NAMALWA (cell line): ENCODE results near the gene PLB1.

Experiments used
- DNase-seq: peaks from one replicate; pipeline ENCODE4 v3.0.0-alpha.2; 2015; ENCODE audit warnings: low spot score

PLB1 gene

GRCh38 chr2:28565720-28566295 is 69.9 kb downstream of the PLB1 start:
- no peak for DNase-seq

- DNase-seq, result peak; percentile 91
Measured at GRCh38 chr2:28566521-28567041, 70.7 kb downstream of the PLB1 start.

GRCh38 chr2:28567061-28567471 is 71.2 kb downstream of the PLB1 start:
- no peak for DNase-seq

DNA sequence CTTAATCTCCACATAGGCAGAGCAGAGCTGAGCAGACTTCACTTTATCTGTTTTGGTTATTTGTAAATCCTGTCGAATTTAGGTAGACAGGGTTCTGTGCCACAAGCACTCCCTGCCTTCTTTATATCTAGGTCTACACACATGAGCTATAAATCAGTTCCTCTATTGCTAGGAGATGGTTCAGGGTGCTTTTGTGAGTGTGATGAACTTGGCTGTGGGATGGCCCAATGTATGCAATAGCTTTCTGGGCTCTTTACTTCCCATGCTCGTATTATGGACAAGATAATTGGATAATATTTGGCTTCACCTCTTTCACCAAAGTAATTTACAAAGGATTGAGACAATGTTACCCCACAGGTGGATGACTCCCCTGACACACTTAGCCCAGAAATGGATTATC is 72.2 kb downstream of the PLB1 start:
- no peak for DNase-seq

- no peak for DNase-seq
Measured at GRCh38 chr2:28568533-28568932, 72.7 kb downstream of the PLB1 start.

- no peak for DNase-seq
Measured at GRCh38 chr2:28570431-28570830, 74.6 kb downstream of the PLB1 start.

DNA sequence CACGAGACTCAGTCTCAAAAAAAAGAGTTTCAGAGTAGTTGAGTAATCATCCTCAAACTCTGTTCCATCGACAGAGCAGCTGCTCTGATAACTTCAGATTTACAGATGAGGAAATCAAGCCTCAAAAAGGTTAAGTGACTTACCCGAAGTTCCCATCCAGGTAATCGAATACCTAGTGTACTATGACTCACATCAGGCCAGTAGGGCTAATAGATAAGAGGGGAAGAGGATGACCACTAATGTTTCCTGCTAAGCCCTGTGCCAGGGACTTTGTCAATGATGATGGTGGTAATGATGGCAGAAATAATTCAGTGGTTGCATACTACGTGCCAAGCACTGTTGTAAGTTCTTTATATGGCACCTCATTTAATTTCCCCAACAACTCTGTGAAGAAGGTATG is 80.9 kb downstream of the PLB1 start:
- no peak for DNase-seq

GRCh38 chr2:28577791-28578680 is 82.2 kb downstream of the PLB1 start:
- no peak for DNase-seq

DNA sequence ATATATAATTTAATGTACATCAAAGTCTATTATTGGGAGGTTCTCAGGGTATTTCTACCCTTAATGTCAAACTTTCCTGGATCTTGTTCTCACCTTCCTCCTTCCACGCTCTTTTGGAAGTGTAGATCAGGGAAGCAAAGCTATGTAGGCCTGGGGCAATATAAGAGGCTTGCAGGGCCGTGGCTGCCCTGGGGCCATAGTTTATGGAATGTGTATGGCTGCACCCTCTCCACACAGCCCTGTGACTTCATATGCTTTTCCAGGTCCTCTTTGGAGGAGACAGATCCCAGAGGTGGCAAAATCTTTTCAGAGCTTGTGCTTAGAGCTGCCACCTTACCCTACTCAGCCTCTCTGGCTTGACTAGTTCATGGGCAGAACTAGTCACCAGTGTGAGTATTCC is 82.9 kb downstream of the PLB1 start:
- DNase-seq, result no peak

- DNase-seq, result no peak
Measured at GRCh38 chr2:28579606-28580005, 83.7 kb downstream of the PLB1 start.

GRCh38 chr2:28580078-28580477 is 84.2 kb downstream of the PLB1 start:
- DNase-seq, result no peak

DNA sequence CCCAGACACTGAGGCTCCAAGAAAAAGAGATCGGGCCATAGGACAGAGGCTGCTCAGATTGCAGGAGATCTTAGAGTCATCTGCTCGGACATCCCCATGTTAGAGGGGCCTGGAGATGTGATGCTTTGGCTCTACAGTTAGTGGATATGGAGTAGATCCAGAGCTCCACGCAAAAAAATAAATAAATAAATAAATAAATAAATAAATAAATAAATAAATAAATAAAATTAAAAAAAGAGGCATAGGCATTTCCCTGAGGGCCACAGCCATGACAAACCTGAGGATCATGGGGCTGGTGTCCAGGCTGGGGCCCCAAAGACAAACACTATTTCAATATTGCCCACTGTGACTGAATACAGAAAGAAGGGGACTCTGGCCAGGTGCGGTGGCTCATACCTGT is 85.5 kb downstream of the PLB1 start:
- DNase-seq, result no peak

DNA sequence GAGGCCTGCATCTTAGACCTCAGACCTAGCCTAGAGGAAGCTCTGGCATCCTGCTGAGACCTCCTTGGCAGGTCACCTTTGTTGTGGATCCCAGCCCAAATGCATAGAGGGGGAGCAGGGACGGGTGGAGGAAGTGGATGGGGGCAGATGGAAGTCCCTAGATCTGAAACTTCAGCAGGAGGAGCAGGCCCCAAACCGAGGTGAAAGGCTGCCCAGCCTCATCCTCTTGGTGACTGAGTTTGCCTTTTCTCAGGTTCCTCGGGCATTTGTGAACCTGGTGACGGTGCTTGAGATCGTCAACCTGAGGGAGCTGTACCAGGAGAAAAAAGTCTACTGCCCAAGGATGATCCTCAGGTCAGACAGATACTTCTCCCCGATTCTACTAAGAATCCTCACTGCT is 86.3 kb downstream of the PLB1 start:
- DNase-seq, result no peak

DNA sequence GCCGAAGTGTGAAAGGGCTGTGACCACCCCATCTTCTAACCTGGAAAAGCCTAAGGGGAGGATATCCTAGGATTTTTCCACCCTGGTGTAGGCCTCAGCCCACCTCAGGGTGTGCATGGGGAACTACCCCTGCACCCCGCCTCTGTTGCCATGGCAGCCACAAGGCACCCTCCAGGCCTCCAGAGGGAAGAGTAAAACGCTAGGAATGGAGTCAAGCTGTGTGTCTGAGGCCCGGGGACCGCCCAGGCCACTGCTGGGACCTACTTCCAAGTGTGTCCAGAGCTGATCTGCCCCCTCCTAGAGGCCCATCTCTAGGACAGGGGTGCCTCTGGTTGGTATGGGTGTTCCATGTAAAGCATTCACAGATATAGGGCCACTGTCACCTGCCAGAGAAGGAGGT is 86.7 kb downstream of the PLB1 start:
- DNase-seq, result no peak

DNA sequence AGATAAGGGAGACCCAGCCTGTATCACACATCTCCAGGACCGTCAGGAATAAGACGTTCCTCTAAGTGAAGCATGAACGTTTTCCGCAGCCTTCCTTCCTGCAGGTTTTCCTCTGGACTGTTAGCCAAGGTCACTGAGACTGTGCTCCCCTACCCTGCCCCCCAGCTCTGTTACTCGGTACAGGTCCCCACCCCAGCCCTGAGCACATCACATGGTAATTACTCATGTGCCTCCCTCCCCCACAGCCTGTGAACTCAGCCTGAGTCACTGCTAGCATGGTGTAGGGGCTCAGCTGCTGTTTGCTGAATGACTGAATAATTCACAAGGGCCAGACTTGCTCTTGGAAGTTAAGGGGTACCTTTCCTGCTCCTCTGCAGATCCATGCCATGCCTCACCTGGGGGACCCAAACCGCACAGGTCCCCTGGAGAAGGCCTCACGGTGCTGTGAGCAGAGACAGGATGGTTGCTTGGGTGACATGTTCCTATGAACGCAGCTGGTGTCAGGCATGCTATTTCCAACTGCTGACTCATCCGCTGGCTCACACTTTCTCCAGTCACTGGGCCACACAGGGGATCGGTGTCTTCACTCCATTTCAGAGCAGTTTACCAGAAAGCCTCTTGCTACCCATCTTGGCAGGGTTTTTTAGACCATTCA is 88.2 kb downstream of the PLB1 start:
- DNase-seq, result no peak

DNA sequence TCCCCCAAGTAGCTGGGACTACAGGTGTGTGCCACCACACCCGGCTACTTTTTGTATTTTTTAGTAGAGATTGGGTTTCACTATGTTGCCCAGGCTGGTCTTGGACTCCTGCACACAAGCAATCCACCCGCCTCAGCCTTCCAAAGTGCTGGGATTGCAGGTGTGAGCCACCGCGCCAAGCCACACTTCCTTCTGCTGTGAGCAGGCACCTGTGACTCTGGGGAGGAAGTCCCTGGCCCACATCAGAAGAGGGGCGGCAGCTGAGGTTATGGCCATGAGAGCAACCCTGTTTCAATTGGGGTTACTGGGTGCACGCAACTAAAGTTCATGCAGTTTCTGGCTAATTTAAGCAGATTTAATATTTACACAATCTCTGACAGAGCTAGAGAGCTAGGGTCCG is 91.0 kb downstream of the PLB1 start:
- DNase-seq, result peak; percentile 27

DNA sequence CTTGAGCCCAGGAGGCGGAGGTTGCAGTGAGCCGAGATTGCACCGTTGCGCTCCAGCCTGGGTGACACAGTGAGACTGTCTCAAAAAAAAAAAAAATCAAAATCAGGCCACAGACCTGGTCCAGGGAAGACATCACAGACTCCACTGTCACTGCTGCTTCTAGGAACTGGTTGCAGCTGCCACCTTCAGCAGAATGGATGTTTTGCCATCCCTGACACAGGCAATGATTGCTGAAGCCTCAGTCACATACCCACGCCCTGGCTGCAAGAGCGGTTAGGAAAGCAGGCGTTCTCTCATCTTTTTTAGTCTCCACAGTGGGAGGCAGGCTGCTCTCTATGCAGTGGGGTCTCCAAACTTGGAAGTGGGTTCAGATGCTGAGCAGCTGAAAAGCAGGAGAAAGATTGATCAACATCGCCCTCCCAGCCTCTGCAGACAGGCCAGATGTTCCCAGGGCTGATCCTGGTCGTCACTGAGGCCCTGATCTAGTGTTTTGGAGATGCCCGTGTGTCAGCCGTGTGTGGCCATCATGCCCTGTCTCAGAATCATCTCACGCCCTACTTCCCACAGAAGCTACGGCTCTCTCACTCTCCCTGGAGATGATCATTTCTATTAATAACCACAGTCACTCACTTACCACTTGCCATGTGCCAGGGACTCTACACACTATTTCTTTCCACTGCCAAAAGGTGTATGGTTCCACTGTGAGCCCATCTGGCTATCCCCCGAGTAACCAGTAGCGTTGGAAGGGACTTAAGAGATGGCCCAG is 91.8 kb downstream of the PLB1 start:
- DNase-seq, result no peak

DNA sequence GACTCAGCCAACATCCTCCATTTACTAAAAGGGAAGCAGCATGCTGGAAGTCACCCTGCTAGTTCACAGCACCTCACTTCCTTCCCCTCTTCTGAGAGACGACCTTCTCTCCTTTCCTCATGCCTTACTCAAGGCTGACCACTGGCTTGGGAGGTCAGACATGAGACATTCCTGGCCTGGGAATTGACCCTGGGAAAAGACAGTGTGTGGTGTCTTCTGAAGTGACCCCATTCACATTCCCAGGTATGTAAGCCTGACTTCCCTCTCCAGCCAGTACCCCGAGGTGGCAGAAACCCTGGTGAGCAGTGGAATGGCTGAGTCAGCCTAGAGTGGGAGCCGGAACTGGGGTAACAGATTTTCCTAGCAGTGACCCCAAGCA is 92.4 kb downstream of the PLB1 start:
- DNase-seq, result no peak

DNA sequence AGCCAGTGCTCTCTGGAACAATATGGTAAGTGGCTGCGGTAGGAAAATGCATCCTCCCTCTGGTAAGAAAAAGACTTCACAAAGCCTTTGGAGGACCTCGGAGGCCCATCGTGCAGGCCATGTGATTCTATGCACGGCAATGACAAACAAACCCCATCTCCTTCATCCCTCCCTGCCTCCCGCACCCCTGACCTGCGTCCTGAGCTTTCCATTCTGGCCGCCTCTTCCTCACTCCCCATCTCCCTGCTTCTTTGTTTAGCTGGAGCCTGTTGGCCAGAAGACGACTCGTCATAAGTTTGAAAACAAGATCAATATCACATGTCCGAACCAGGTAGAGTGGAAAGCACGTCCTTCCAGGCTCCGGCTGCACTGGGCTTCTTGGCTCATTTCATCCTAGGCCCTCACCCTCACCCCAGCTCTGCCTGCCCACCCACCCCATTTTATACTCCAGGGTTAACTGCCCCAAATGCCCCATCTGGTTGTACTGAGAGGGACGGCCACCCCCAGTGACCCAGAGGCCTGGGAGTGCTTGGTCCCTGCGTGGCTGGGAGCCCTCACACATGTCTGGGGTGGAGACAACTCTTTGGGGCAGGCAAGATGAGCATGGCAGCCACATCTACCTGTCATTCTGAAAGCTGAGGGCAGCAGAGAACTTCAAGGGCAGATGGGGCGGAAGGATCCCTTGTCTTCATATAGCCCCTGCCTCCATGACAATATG is 94.0 kb downstream of the PLB1 start:
- DNase-seq, result no peak

- no peak for DNase-seq
Measured at GRCh38 chr2:28590496-28591301, 94.8 kb downstream of the PLB1 start.
